Dermis blood vessel endothelial cell (primary cell): ENCODE results near the gene KIAA0319L. TPM values are rescaled to one million over a fixed set of nuclear protein-coding genes. Genes with fewer than 3 reads are reported as not detected.
A peak's percentile ranks its signal among the peaks of the same experiment; 100 is the strongest.
"Not testable (repeated sequence)": the region's sequence is repeated elsewhere in the genome, so short reads cannot be mapped to it uniquely, and the experiment has no call there.

Experiments
- DNase-seq: peaks from one replicate; pipeline ENCODE4 v3.0.0; 2010
- total RNA-seq: library from RNA; depleted of rRNA; stranded (reverse); fragments of >200 nt; gene quantifications from 2 replicates; pipeline ENCODE4 v1.2.3, GENCODE V29; 2014

KIAA0319L gene
- total RNA-seq, 1 donor from 2014 or later: 80.5 TPM

GRCh38 chr1:35580949-35581388 lies 23.8 kb upstream of the KIAA0319L start:
- DNase-seq: no peak

GRCh38 chr1:35577071-35577998 lies 20.1 kb upstream of the KIAA0319L start:
- peak; percentile 44 for DNase-seq

- not testable (repeated sequence) for DNase-seq
These were observed 19.5 kb upstream of the KIAA0319L start for GRCh38 chr1:35576766-35577070.

- no peak for DNase-seq
These were observed 19.0 kb upstream of the KIAA0319L start for GRCh38 chr1:35576061-35576765.

- DNase-seq: no peak
These were observed 18.3 kb upstream of the KIAA0319L start for GRCh38 chr1:35575416-35575958.

- no peak for DNase-seq
These were observed 17.6 kb upstream of the KIAA0319L start for GRCh38 chr1:35574655-35575415.

GRCh38 chr1:35574125-35574654 lies 17.0 kb upstream of the KIAA0319L start:
- no peak for DNase-seq

GRCh38 chr1:35573198-35574124 lies 16.3 kb upstream of the KIAA0319L start, which contains the start of gene TFAP2E:
Gene TFAP2E, plus strand, starts transcription at chr1:35573314. Its CDS starts 264 bp downstream, at chr1:35573578.
- peak; percentile 46 for DNase-seq

GRCh38 chr1:35572296-35572695 lies 15.1 kb upstream of the KIAA0319L start:
- no peak for DNase-seq

- DNase-seq: no peak
These were observed 14.1 kb upstream of the KIAA0319L start for GRCh38 chr1:35571263-35571662.

GRCh38 chr1:35570589-35571137 lies 13.5 kb upstream of the KIAA0319L start:
- DNase-seq: no peak

- no peak for DNase-seq
These were observed 12.7 kb upstream of the KIAA0319L start for GRCh38 chr1:35569936-35570335.

- peak; percentile 84 for DNase-seq
These were observed 11.8 kb upstream of the KIAA0319L start for GRCh38 chr1:35568975-35569395.

- no peak for DNase-seq
These were observed 10.8 kb upstream of the KIAA0319L start for GRCh38 chr1:35567947-35568558.

GRCh38 chr1:35565742-35566133 lies 8.5 kb upstream of the KIAA0319L start:
- no peak for DNase-seq

- no peak for DNase-seq
These were observed 7.9 kb upstream of the KIAA0319L start for GRCh38 chr1:35564884-35565741.

- DNase-seq: peak; percentile 92
These were observed 7.1 kb upstream of the KIAA0319L start for GRCh38 chr1:35564037-35564883.

GRCh38 chr1:35563166-35563565 lies 6.0 kb upstream of the KIAA0319L start:
- DNase-seq: no peak
